GM21515 (cell line): ENCODE results near the gene CHRNA1.

Source experiments
- ATAC-seq: cut with Tn5 transposase; IDR thresholded peaks from one replicate; pipeline ENCODE4 v1.9.1; 2021; ENCODE audit not compliant: unreplicated experiment

CHRNA1 gene

GRCh38 chr2:174761837-174762236 lies 2.4 kb downstream of the CHRNA1 start:
- no peak for ATAC-seq

- no peak for ATAC-seq
These were observed 3.3 kb downstream of the CHRNA1 start for GRCh38 chr2:174760845-174761473.

DNA sequence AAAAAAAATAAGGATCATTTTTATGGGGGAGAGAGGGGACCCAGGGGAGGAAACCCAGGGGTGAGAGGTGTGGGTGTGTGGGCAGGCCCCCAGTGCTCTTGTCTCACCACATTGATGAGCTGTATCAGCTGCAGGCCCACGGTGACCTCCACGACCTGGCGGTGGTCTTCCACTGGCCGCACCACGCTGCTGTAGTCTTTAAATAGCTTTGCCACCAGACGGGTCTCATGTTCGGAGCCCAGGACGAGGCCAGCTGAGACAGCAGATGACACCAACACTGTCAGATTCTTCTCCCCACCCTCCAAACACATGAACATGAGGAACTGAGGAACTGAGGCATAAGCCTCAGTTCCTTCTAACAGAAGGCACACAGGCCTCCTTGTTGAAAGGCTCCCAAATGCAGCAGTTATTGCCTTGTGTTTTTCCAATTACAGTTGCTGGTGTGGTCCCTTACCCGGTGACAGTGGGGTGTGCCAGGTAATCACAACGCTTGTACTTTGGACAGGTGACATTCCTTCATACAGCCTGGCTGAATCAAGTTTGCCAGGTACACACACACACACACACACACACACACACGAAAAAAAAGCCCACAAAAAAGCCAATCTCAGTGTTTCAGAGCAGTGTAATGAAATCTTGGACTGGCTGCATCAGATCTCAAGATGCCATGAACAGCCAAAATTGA lies 4.7 kb downstream of the CHRNA1 start:
- no peak for ATAC-seq

DNA sequence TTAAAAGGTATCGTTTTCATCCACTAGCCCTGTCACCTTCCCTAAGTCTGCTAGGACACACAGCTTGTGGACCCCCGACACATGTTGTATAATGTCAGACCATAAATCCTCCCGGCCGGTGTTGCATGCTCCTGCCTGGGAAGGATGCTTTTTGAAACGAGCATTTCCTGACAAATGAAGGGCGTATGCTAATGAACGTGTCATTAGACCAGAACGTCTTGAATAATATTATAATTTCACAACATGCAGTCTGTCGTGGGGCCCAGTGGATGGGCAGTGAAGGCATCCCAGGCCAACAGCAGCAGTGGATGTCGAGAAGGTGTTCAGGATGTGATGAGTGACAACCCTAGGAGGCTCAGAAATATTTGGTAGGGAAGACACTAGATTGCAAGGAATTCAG lies 7.5 kb downstream of the CHRNA1 start:
- ATAC-seq: no peak

DNA sequence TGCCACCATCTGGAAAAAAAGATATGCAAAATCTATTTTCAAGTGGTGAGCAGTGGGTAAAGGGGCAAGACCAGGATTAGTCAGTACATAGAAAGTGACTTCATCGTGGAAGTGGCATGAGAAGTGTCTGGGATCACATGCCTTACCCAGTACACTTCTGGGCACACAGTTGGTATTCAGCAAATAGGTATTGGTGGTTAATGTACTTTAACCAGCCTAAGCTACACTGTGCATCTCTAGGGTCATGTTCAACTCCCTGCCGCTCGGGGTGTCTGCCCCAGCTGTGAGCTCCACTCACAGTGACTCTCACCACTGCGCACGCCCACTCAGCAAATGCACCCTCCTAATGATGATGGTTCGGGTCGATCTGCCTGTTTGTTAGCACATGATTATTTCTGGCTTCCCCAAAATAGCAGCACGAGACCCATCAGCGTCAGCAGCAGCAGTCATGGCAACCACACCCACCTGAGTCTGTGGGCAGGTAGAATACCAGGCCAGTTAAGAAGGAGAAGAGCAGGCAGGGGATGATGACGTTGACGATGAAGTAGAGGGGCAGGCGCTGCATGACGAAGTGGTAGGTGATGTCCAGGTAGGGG lies 11.1 kb downstream of the CHRNA1 start:
- ATAC-seq: no peak

- ATAC-seq: peak; percentile 79
These were observed 11.8 kb downstream of the CHRNA1 start for GRCh38 chr2:174752403-174753037.

DNA sequence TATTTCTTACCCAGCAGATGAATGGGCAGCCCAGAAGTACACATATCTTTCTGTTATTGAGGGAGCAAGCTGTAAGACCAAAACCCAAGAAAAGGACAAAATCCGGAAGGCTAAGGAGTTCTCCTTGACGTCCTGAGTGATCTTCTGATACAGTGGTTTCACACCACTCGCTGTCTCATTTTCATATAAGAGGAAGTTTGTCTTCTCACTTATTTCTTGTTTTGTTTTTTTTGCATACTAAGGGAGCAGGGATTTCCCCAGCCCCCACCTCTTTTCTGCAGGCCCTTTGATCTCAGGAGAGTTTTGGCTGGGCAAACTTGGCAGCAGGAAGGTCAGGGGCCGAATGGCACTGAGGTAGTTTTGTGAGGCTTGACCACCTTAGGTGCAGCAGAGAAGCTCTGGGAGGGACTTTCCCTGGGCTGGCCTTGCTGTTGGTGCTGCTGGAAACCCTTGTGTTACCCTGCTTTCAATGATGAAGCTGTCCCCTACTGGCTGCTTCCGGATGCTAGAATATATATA lies 13.3 kb downstream of the CHRNA1 start:
- ATAC-seq: peak; percentile 43

DNA sequence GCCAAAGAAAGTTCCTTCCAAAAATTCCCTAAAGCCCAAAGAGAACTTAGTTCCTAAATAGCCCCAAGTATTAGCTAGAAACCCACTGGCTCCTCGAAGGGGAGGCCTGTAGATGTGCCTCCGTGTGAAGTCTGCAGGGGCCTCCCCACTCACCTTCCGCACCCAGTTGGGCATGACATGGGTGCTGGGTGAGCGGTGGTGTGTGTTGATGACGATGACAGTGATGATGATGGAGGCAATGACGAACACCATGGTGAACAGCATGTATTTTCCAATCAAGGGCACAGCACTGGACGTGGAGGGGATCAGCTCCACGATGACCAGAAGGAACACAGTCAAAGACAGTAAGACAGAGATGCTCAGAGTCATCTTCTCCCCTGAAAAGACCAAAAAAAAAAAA lies 14.5 kb downstream of the CHRNA1 start:
- ATAC-seq: no peak

GRCh38 chr2:174748948-174749347 lies 15.3 kb downstream of the CHRNA1 start:
- ATAC-seq: peak; percentile 35

- ATAC-seq: no peak
These were observed 19.1 kb downstream of the CHRNA1 start for GRCh38 chr2:174745142-174745541.

- no peak for ATAC-seq
These were observed 20.2 kb downstream of the CHRNA1 start for GRCh38 chr2:174744111-174744510.

DNA sequence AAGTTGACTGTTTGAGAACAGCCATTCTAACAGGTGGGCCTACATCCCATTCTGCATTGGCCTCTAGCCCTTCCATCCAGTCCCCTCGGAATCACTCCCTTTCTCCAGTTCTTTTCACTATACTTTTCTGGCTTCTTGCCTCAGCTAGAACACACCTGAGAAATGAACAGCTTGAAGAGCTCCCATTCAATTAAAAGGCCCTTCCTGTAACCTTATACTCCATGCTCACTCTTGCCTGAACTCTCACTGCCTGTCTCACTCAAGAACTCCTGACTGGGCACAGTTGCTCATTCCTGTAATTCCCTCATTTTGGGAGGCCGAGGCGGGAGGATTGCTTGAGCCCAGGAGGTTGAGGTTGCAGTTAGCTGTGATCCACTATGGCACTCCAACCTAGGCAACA lies 23.6 kb downstream of the CHRNA1 start:
- no peak for ATAC-seq

- no peak for ATAC-seq
These were observed 25.4 kb downstream of the CHRNA1 start for GRCh38 chr2:174738841-174739240.

DNA sequence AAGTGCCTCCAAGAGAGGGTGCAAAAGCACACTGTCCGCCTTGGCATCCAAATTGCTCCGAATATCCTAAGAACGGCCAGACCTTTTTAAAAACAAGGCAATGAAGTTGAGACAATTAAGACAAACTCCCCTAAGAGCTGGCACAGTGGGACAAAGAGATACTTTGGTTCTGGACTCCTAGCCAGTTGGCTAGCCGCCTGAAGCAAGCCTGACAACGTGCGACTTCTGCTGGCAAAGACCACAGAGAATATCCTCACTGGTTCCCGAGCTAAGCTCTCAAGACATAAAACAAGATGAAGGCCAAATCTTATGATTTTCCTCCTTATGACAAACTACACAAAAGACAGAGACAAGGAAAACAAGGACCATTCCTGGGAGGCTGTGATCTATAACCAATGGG lies 32.7 kb downstream of the CHRNA1 start:
- no peak for ATAC-seq

DNA sequence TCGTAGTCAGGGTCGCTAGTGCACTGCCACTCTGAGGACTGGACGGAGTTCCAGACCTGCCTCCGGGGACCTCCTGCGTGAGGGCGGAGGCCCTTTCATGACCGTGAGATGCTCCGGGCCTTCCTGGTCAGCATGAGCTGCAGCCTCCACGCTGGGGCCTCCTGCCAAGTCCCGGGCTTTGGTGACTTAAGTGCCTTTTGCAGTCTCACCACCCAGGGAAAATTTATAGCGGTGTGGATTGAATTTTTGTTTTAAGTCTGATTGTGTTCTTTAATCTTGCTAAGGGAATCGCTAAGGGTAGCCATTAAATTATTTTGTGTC lies 33.6 kb downstream of the CHRNA1 start:
- no peak for ATAC-seq

DNA sequence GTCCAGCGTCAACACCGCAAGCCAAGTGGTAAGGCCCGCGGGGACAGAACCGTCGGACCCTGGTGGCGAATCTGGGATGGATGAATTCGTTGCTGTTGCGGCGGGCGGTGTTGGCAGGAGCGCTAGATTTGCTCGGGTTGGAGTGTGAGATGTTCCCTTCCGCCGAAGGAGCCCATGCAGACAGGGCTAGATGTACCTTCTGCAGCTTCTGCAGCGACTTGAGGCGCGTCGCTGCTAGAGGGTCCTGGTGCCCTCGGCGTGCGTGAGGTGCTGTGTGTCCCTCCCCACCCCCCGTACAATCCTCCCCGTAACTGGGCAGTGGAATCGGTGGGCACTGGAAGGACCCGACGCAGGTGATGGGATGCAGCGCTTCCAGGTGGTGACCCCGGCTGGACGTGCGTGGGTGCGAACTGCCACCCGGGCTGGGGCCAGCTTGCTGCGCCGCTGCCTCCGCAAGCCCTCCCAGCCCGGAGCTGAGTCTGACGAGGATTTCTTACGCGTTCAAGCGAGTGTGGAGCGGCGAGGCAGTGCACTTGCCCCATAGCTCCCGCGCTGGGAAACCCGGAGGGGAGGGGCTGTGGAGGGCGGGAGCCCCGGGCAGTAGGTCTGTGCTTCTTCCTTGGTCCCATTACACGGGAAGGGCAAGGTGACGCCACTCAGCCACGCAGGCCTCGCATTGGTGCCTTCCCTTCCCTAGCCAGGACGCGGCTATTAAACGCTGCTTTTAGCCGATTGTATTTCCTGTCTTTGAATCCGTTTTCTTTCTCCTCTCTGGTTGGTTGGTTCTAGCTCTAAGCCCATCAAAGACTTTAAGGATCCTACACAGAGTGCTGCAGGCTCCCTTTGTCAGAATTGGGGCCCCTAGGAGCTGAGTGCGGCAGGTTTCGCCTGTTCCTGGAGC lies 34.2 kb downstream of the CHRNA1 start:
- ATAC-seq: no peak

- no peak for ATAC-seq
These were observed 36.2 kb downstream of the CHRNA1 start for GRCh38 chr2:174728096-174728495.

- no peak for ATAC-seq
These were observed 38.1 kb downstream of the CHRNA1 start for GRCh38 chr2:174726212-174726611.

DNA sequence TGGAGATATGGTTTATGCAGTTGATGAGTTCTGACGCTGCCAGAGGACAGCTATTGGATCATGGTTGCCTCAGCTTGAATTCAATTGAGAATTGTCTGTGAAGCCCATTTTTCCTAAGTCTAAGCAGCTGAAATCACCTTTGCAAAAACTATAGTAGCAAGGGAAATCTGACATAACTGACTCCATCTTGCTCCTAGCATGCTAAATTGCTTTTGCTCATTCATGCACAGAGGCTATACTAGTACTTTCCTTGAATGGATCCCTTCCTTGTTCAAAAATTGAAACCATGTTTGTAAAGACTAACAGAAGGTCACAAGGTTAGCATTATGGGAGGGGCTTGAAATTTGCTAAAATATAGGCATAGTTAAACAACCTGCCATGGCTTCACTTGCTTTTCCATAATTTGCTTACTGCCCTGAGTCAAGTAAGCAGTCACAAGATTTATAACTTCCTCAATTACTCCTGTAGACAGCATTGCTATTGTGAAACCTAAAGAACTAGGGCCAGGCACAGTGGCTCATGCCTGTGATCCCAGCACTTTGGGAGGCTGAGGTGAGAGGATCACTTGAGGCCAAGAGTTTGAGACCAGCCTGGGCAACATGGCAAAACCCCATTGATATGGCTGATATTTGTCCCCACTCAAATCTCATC lies 41.2 kb downstream of the CHRNA1 start:
- no peak for ATAC-seq

- no peak for ATAC-seq
These were observed 45.3 kb downstream of the CHRNA1 start for GRCh38 chr2:174719016-174719415.
